ENCODE measurements around the gene ALG5.

The ALG5 gene

DNA sequence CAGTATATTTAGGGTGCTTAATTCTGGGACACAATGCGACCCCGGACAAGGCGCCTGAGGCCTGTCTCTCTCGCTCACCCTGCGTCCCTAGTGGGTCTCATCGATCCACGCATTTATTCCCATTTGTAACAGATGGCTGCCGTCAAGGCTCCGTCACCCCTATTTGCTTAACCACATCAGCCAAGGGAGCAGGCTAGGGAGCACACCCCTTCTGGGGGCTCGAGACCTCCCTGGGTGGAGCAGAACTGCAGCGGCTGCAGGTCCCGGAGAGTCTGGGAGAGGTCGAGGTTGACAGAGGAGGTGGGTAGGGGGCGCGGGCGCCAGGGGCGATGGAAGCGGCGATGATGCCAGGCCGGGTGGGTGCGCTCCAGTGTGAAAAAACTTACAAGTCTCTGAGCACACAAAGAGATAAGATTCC lies 507 bp downstream of the ALG5 start:
- H3K27ac Mint-ChIP-seq: peak overlapping the region; percentile 100
- no peaks in the 10 kb centered on the region for H3K27me3 Mint-ChIP-seq
- no peaks in the 10 kb centered on the region for H3K9me3 Mint-ChIP-seq
- H3K4me3 Mint-ChIP-seq: peak overlapping the region; percentile 99
- H3K36me3 Mint-ChIP-seq: peaks cover 7% of the 10 kb centered on the region
- peaks cover 42% of the 10 kb centered on the region for H3K4me1 Mint-ChIP-seq

DNA sequence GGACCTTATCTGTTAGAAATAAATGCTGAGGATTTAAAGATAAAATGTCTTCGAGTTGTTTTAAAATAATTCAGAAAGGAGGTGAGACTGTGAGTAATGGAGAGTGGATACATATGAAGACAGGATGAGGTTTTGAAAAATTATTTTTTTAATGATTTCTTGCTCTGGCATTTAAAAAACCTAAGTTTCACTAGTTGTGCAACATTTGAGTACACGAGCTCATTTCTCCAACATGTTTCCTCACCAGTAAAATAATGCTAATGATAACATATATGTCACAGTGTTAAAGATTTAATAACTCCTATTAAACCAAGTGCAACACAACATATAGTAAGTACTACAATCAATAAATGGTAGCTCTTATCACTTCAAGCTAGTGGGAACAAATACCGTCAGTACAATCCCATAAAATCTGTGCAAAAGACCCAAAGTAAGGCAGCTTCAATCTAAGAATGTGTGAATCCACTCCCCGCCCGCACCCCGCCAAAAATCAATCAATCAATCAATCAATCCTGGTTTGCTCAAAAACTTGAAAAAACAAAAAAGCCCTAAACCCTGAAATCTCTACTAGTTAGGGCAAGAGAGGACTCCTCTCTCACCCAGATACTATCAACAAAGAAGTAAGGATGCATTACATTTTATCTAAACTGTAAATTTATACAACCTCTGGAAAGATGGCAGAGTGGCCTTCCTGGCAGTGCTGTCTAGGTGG lies 1.3 kb downstream of the ALG5 start:
- Mint-ChIP-seq H3K27me3 (no peaks in the 10 kb centered on the region), H3K36me3 (peaks cover 8% of the 10 kb centered on the region), H3K9me3 (no peaks in the 10 kb centered on the region), H3K27ac (peak overlapping the region; percentile 100), H3K4me1 (peaks cover 35% of the 10 kb centered on the region), H3K4me3 (peak overlapping the region; percentile 99)

GRCh38 chr13:36992362-36992761 lies 6.8 kb downstream of the ALG5 start:
- Mint-ChIP-seq H3K36me3 (peaks cover 29% of the 10 kb centered on the region), H3K9me3 (no peaks in the 10 kb centered on the region), H3K4me1 (peaks cover 19% of the 10 kb centered on the region), H3K27me3 (no peaks in the 10 kb centered on the region), H3K4me3 (no peak overlapping the region), H3K27ac (no peak overlapping the region)

- peak overlapping the region; percentile 38 for H3K27ac Mint-ChIP-seq
- H3K4me3 Mint-ChIP-seq: no peak overlapping the region
- H3K9me3 Mint-ChIP-seq: no peaks in the 10 kb centered on the region
- H3K27me3 Mint-ChIP-seq: no peaks in the 10 kb centered on the region
- H3K4me1 Mint-ChIP-seq: no peaks in the 10 kb centered on the region
- peaks cover 27% of the 10 kb centered on the region for H3K36me3 Mint-ChIP-seq
Observed at GRCh38 chr13:36986462-36987240, 12.5 kb downstream of the ALG5 start.

DNA sequence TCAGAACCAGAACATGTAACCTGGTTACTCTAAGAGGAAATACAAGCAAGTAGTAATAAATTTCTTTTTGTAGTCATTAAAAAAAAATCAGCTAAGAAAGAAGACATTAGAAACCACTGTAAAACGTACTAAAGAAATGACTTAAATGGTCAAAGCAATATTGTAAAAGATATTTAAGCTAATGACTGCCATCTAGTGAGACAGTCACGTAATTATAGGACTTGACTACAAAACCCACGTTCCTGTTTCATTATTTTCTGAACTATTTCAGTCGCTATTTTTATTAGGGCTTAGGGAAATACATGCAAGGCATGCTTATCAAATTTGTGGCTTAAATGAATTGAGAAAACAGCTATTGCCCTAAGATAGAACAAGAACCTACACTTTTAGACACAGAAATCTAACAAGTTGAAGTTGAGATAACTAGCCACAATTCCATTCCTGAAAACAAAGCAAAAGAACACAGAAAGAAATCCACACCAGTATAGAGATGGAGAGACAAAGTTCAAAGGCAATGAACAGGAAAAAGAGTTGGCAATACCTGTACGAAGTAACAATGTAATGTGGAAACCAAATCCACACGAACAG lies 17.9 kb downstream of the ALG5 start:
- Mint-ChIP-seq H3K4me1 (no peaks in the 10 kb centered on the region), H3K27ac (no peak overlapping the region), H3K36me3 (peaks cover 18% of the 10 kb centered on the region), H3K27me3 (no peaks in the 10 kb centered on the region), H3K4me3 (no peak overlapping the region), H3K9me3 (no peaks in the 10 kb centered on the region)

DNA sequence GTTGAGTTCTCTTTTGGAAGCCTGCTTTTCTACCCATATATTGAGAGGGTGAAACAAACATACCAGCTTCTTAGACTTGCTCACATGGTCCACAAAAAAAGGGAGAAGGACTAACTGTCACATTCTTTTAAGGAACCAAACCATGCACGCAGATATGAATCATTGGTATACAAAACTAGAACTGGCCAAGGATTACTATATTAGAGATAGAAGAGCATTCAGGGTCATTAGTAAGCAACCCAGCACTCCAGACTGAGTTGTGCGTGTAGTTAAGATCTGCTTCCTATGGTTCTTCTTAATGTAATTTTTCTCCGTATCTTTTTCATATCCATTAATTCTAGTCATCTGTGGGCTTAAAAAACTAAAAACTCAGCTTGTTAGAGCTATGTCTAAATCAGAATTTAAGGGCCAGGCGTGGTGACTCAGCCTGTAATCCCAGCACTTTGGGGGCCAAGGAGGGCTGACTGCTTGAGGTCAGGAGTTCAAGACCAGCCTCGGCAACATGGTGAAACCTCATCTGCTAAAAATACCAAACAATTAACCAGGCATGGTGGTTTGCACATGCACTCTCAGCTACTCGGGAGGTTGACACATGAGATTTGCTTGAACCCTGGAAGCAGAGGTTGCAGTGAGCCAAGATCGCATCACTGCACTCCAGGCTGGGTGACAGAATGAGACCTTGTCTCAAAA lies 19.6 kb downstream of the ALG5 start:
- Mint-ChIP-seq H3K4me1 (no peaks in the 10 kb centered on the region), H3K27me3 (no peaks in the 10 kb centered on the region), H3K36me3 (peaks cover 23% of the 10 kb centered on the region), H3K9me3 (no peaks in the 10 kb centered on the region), H3K4me3 (no peak overlapping the region), H3K27ac (no peak overlapping the region)

DNA sequence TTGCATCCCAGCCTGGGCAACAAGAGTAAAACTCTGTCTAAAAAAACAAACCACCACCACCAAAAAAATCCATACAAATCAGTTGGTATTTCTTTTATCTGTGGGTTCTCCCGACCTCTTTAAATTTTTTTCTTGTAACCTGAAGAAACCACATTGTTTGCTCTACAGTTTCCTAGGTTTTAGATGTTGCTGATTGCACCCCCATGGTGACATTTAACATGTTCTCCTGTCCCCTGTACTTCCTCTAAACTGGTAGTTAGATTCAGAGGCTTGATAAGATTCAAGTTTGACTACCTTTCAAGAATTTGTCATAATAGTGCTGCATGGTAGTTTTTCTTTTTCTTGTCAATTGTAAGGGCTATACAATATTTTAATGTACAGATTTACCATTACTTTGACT lies 24.0 kb downstream of the ALG5 start:
- Mint-ChIP-seq H3K36me3 (peaks cover 34% of the 10 kb centered on the region), H3K4me3 (no peak overlapping the region), H3K9me3 (no peaks in the 10 kb centered on the region), H3K27me3 (no peaks in the 10 kb centered on the region), H3K27ac (peak overlapping the region; percentile 6), H3K4me1 (peaks cover 3% of the 10 kb centered on the region)

DNA sequence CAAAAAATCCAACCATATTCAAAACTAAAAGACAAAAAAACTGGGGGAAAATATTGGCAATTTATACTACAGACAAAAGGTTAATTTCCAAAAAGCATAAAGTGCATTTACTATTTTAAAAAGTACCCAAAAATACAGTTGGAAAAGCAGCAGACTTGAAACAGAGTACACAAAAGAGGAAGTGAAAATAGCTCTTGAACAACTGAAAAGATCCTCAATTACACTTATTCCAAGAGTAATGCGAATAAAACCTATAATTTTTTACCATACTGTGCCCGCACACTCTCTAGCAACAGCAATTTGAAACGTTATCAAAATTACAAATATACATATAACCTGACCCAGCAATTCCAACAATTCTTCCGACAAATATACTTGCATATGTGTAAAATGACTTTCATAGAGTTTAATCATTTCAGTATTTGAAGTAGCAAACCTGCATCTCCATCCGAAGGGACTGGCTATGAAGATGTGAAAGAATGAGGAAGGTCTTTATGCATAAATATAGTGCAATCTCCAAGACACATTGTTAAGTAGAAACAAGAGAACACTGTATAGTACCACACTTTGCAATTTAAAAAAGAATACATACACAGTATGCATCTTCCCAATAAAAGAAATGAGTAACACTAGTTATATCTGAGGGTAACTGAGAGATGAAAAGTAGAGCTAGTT lies 25.4 kb downstream of the ALG5 start:
- Mint-ChIP-seq H3K9me3 (no peaks in the 10 kb centered on the region), H3K4me1 (peaks cover 3% of the 10 kb centered on the region), H3K27me3 (no peaks in the 10 kb centered on the region), H3K36me3 (peaks cover 32% of the 10 kb centered on the region), H3K27ac (no peak overlapping the region), H3K4me3 (no peak overlapping the region)

DNA sequence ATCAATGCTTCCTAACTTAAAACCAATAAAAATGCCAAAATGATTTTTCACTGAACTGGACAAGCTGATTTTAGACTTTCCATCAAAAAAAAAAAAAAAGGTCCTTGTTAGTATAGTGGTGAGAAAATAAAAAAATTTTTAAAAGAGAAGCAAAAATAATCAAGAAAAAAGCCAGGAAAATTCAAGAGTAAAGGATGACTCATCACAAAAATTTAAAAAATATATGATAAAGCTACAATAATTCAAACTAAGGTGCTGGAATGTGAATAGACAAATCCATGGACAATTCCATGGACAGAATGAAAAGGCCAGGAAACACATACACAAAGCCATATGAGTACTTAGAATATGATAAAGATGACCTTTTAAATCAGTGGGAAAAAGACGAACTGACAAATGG lies 26.1 kb downstream of the ALG5 start:
- Mint-ChIP-seq H3K27me3 (no peaks in the 10 kb centered on the region), H3K4me1 (peaks cover 3% of the 10 kb centered on the region), H3K36me3 (peaks cover 36% of the 10 kb centered on the region), H3K4me3 (no peak overlapping the region), H3K27ac (no peak overlapping the region), H3K9me3 (no peaks in the 10 kb centered on the region)

- peaks cover 27% of the 10 kb centered on the region for H3K36me3 Mint-ChIP-seq
- H3K9me3 Mint-ChIP-seq: no peaks in the 10 kb centered on the region
- H3K4me3 Mint-ChIP-seq: no peak overlapping the region
- no peak overlapping the region for H3K27ac Mint-ChIP-seq
- no peaks in the 10 kb centered on the region for H3K27me3 Mint-ChIP-seq
- peaks cover 5% of the 10 kb centered on the region for H3K4me1 Mint-ChIP-seq
Observed at GRCh38 chr13:36966404-36966803, 32.7 kb downstream of the ALG5 start.

DNA sequence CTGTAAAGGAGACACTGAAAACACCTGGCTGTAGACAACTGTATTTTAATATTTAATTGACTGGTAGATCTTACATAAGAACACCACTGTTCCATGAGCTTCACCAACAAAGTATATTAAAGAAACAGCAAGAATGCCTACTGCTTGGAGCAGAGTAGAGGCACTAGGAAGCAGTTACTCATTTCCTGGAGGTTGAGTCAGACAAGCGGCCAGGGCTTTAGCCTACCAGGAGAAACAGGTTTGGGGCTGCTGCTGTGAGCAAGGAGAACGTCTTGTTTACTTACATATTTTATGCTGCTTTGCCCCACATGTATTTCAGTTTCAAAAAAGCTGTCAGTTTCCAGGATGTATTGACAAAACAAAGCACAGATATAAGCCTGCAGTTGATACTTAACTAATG lies 33.4 kb downstream of the ALG5 start:
- no peaks in the 10 kb centered on the region for H3K9me3 Mint-ChIP-seq
- no peak overlapping the region for H3K4me3 Mint-ChIP-seq
- H3K27me3 Mint-ChIP-seq: no peaks in the 10 kb centered on the region
- peaks cover 26% of the 10 kb centered on the region for H3K36me3 Mint-ChIP-seq
- H3K4me1 Mint-ChIP-seq: peaks cover 5% of the 10 kb centered on the region
- no peak overlapping the region for H3K27ac Mint-ChIP-seq

GRCh38 chr13:36959456-36960116 lies 39.6 kb downstream of the ALG5 start:
- no peak overlapping the region for H3K4me3 Mint-ChIP-seq
- H3K27ac Mint-ChIP-seq: no peak overlapping the region
- peaks cover 20% of the 10 kb centered on the region for H3K36me3 Mint-ChIP-seq
- peaks cover 6% of the 10 kb centered on the region for H3K4me1 Mint-ChIP-seq
- no peaks in the 10 kb centered on the region for H3K27me3 Mint-ChIP-seq
- H3K9me3 Mint-ChIP-seq: no peaks in the 10 kb centered on the region

DNA sequence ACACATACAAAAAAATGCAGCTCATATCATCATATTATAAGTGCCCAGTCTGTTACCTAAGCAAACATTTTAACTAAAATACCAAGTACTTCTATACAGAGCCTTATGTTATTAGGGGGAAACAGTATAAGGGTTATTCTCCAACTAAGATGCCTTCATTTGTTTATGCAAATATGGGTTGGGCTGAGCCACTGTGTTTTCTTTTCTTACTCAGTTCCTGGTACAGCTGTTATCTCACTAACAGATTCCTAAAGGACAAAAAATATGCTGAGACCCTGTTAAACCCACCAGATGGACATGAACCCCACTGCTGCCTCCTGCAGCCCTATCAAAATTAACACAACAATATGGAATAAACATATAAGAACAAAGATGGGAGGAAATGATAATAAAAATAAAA lies 44.6 kb downstream of the ALG5 start:
- H3K36me3 Mint-ChIP-seq: peaks cover 31% of the 10 kb centered on the region
- no peak overlapping the region for H3K4me3 Mint-ChIP-seq
- H3K9me3 Mint-ChIP-seq: no peaks in the 10 kb centered on the region
- H3K4me1 Mint-ChIP-seq: peaks cover 6% of the 10 kb centered on the region
- no peaks in the 10 kb centered on the region for H3K27me3 Mint-ChIP-seq
- no peak overlapping the region for H3K27ac Mint-ChIP-seq

DNA sequence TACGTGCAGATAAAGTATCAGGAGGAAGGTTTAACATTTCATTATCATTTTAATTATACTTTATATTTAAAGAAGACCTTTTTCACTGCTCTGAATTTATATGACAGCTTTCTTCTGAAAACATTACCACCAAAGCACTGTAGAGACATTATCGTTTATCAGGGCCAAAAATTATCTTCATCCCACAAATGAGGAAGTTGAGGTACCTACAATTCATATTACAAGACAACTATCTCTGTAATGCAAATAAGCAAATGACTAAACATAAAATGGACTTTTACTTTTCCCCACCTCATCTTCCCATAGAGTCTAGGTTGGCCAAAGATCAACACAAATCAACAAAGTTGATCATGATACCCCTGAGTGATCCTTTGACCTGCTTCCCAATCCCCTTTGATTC lies 48.2 kb downstream of the ALG5 start:
- no peaks in the 10 kb centered on the region for H3K4me1 Mint-ChIP-seq
- no peak overlapping the region for H3K27ac Mint-ChIP-seq
- H3K27me3 Mint-ChIP-seq: no peaks in the 10 kb centered on the region
- H3K36me3 Mint-ChIP-seq: peaks cover 38% of the 10 kb centered on the region
- H3K9me3 Mint-ChIP-seq: no peaks in the 10 kb centered on the region
- no peak overlapping the region for H3K4me3 Mint-ChIP-seq

DNA sequence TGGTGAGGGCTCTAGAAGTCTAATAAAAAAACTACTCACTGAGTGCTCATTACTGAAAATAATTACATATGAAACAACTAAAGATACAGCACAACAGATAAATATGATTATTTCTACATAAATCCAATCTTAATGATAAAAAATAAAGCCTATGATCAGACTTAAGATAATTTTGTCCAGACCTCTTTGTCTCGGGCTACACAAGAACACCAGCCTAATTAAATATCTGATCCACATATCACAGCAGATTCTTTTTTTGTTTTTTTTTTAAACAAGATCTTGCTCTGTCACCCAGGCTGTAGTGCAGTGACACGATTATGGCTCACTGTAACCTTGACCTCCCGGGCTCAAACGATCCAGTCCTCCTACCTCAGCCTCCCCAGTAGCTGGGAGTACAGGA lies 48.8 kb downstream of the ALG5 start:
- Mint-ChIP-seq H3K36me3 (peaks cover 35% of the 10 kb centered on the region), H3K4me3 (no peak overlapping the region), H3K9me3 (no peaks in the 10 kb centered on the region), H3K27me3 (no peaks in the 10 kb centered on the region), H3K4me1 (no peaks in the 10 kb centered on the region), H3K27ac (peak overlapping the region; percentile 68)

All from activated naive CD4-positive, alpha-beta T cell treated with anti-CD3 and anti-CD28 coated beads, Interleukin-2, amount 50 U/mL, for 24 hours (primary cell).